ENCODE data around the gene MYH4. TPM values are rescaled to one million over a fixed set of nuclear protein-coding genes. Genes with fewer than 3 reads are reported as not detected.

MYH4 gene
- total and polyA plus RNA-seq, 10 of the 15 experiments (the other 5 are each of a cell fraction or from before 2014, with no cell fraction given), result not detected

GRCh38 chr17:10458701-10459100, 10.7 kb downstream of the MYH4 start (continued):
- TF ChIP-seq E2F8 (IDR thresholded peaks at IDR 0.05; ENCODE audit: low read depth, partially characterized antibody) (no peak), ZZZ3 (IDR thresholded peaks at IDR 0.05; ENCODE audit: control insufficient read depth, insufficient read length, low read depth) (no peak), MLLT1 (IDR thresholded peaks at IDR 0.05) (no peak), SPI1 (IDR thresholded peaks at IDR 0.05; ENCODE audit: borderline replicate concordance, insufficient read depth, low read depth, low read length) (no peak), NKRF (conservative IDR thresholded peaks at IDR 0.05) (no peak), POLR2AphosphoS2 (IDR thresholded peaks at IDR 0.05; ENCODE audit: low read depth, low read length) (no peak), SREBF1 (IDR thresholded peaks at IDR 0.05; ENCODE audit: low read length) (no peak)
